K562 (cell line): ENCODE results near the gene RNF151. TPM values are rescaled to one million over a fixed set of nuclear protein-coding genes. Genes with fewer than 3 reads are reported as not detected.

Experiments used
- BDP1 ChIP-seq: IDR thresholded peaks from 3 replicates; pipeline ENCODE4 v1.6.1; 2011; ENCODE audit not compliant: insufficient read length, insufficient read depth
- DMBX1 ChIP-seq: fragments of 250-450 bp; sonication (Bioruptor Pico); IDR thresholded peaks from 2 replicates; pipeline ENCODE4 v1.8.0; 2022; ENCODE audit warnings: inconsistent platforms, mild to moderate bottlenecking, moderate library complexity, borderline replicate concordance
- FOXJ2 ChIP-seq: fragments of 200-800 bp; sonication (Bioruptor generic); IDR thresholded peaks from 2 replicates; pipeline ENCODE4 v1.6.1; 2016; ENCODE audit warnings: missing genetic modification characterization, missing compliant biosample characterization
- HMGN3 ChIP-seq: IDR thresholded peaks from 2 replicates; pipeline ENCODE4 v1.6.1; 2011; ENCODE audit warnings: borderline replicate concordance, low read depth, mild to moderate bottlenecking, mixed read lengths, low read length; ENCODE audit not compliant: insufficient read length; ENCODE audit errors: extremely low read depth
- IRF9 ChIP-seq: fragments of 450-650 bp; IDR thresholded peaks from 2 replicates; pipeline ENCODE4 v1.6.1; 2016; ENCODE audit warnings: missing biosample characterization, missing genetic modification characterization
- NCOA4 ChIP-seq: fragments of 450-650 bp; IDR thresholded peaks from 2 replicates; pipeline ENCODE4 v1.6.1; 2018; ENCODE audit warnings: mild to moderate bottlenecking; ENCODE audit not compliant: partially characterized antibody
- PPARD ChIP-seq: fragments of 250-450 bp; sonication (Bioruptor Pico); IDR thresholded peaks from 2 replicates; pipeline ENCODE4 v1.8.0; 2022; ENCODE audit warnings: inconsistent platforms, mild to moderate bottlenecking, moderate library complexity
- SAFB ChIP-seq: fragments of 200-400 bp; formaldehyde crosslinking; IDR thresholded peaks from 2 replicates; pipeline ENCODE4 v1.6.1; 2017; ENCODE audit warnings: low read depth, low read length, borderline replicate concordance
- SIRT6 ChIP-seq: IDR thresholded peaks from one replicate; pipeline ENCODE4 v1.6.1; 2012; ENCODE audit warnings: low read depth, mild to moderate bottlenecking, control low read depth, inconsistent platforms, low read length, moderate library complexity
- SMARCA5 ChIP-seq: fragments of 450-650 bp; IDR thresholded peaks from 2 replicates; pipeline ENCODE4 v1.6.1; 2016
- SMARCE1 ChIP-seq: fragments of 450-650 bp; IDR thresholded peaks from 2 replicates; pipeline ENCODE4 v1.7.1; 2016; ENCODE audit warnings: mild to moderate bottlenecking
- SREBF2 ChIP-seq: sonication (generic); formaldehyde crosslinking; IDR thresholded peaks from 2 replicates; pipeline ENCODE4 v1.4.0; 2020; ENCODE audit warnings: mild to moderate bottlenecking, missing genetic modification reagents
- STAT5A ChIP-seq: IDR thresholded peaks from 2 replicates; pipeline ENCODE4 v1.6.1; 2012; ENCODE audit warnings: low read length, inconsistent platforms, borderline replicate concordance
- TAF7 ChIP-seq: fragments of 450-650 bp; IDR thresholded peaks from 2 replicates; pipeline ENCODE4 v1.6.1; 2016; ENCODE audit warnings: missing genetic modification characterization, missing compliant biosample characterization
- TCF7 ChIP-seq: sonication (generic); IDR thresholded peaks from 2 replicates; pipeline ENCODE4 v1.6.1; 2016; ENCODE audit warnings: antibody characterized with exemption, borderline replicate concordance
- TEAD2 ChIP-seq: fragments of 450-650 bp; IDR thresholded peaks from 2 replicates; pipeline ENCODE4 v1.6.1; 2016; ENCODE audit warnings: missing genetic modification characterization, control low read depth, missing compliant biosample characterization
- TSC22D4 ChIP-seq: fragments of 450-650 bp; IDR thresholded peaks from 2 replicates; pipeline ENCODE4 v1.6.1; 2016; ENCODE audit warnings: missing genetic modification characterization, missing biosample characterization, control low read depth
- YBX1 ChIP-seq: fragments of 450-650 bp; IDR thresholded peaks from 2 replicates; pipeline ENCODE4 v1.7.1; 2016; ENCODE audit warnings: mild to moderate bottlenecking
- ZFP30 ChIP-seq: fragments of 250-450 bp; sonication (Bioruptor Pico); IDR thresholded peaks from 2 replicates; pipeline ENCODE4 v1.8.0; 2022; ENCODE audit warnings: moderate library complexity, mild to moderate bottlenecking, inconsistent platforms, borderline replicate concordance
- ZNF134 ChIP-seq: fragments of 250-450 bp; sonication (Bioruptor Pico); conservative IDR thresholded peaks from 2 replicates; pipeline ENCODE4 v1.4.0; 2020
- ZNF174 ChIP-seq: fragments of 250-450 bp; sonication (Bioruptor Pico); IDR thresholded peaks from 2 replicates; pipeline ENCODE4 v1.4.0; 2020; ENCODE audit warnings: mild to moderate bottlenecking
- ZNF609 ChIP-seq: sonication (generic); formaldehyde crosslinking; IDR thresholded peaks from 2 replicates; pipeline ENCODE4 v1.8.1; 2023; ENCODE audit warnings: missing genetic modification reagents, mild to moderate bottlenecking, borderline replicate concordance
- ZNF785 ChIP-seq: fragments of 250-450 bp; sonication (Bioruptor Pico); IDR thresholded peaks from 2 replicates; pipeline ENCODE4 v1.4.0; 2020; ENCODE audit warnings: mild to moderate bottlenecking
- ZZZ3 ChIP-seq: fragments of 450-650 bp; IDR thresholded peaks from 2 replicates; pipeline ENCODE4 v1.6.1; 2016; ENCODE audit warnings: antibody characterized with exemption, mild to moderate bottlenecking, moderate library complexity
- polyA plus RNA-seq, 8 experiments: library from polyadenylated mRNA; depleted of rRNA in 4 of 8; stranded (reverse) in 5 of 8; unstranded in 3 of 8; fragments of >200 nt; fragmentation: Nextera tagmentation in 2 of 8; fragmentation: Illumina TruSeq in 1 of 8; extraction: Ambion mirVana in 2 of 8; extraction: Trizol in 1 of 8; gene quantifications; 2 replicates each; pipeline versions ENCODE4 v1.2.1 to v1.2.3, GENCODE V29; 2011 to 2014; ENCODE audit warnings: inconsistent platforms in 1 of 8, missing spikeins in 1 of 8
- total RNA-seq, 7 experiments: library from RNA; depleted of rRNA in 6 of 7; stranded (reverse); fragments of >200 nt in 6 of 7; fragmentation: Illumina TruSeq in 2 of 7; extraction: Trizol in 2 of 7; gene quantifications; 2 replicates each; pipeline versions ENCODE4 v1.2.1 to v1.2.3, GENCODE V29; 2011 to 2021; ENCODE audit warnings: low replicate concordance in 1 of 7
- TF ChIP-seq, protein P1 (sequence below): IDR thresholded peaks from 2 replicates; pipeline ENCODE4 v1.6.1; 2011; ENCODE audit not compliant: insufficient read length; ENCODE audit errors: extremely low read depth

The RNF151 gene
- total and polyA plus RNA-seq, 9 of the 15 experiments (the other 6 are each of a cell fraction or from before 2014, with no cell fraction given), result not detected

- TF ChIP-seq, protein P1, sequence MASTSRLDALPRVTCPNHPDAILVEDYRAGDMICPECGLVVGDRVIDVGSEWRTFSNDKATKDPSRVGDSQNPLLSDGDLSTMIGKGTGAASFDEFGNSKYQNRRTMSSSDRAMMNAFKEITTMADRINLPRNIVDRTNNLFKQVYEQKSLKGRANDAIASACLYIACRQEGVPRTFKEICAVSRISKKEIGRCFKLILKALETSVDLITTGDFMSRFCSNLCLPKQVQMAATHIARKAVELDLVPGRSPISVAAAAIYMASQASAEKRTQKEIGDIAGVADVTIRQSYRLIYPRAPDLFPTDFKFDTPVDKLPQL, result no peak
- TF ChIP-seq TCF7, result no peak
- no peak for TF ChIP-seq ZNF134 (CRISPR knock-in tag)
- peak; percentile 89 for TF ChIP-seq SAFB
- peak; percentile 72; the same call in 1 of the 2 replicates for TF ChIP-seq ZZZ3
- TF ChIP-seq YBX1, result no peak
- TF ChIP-seq NCOA4, result no peak
- no peak for TF ChIP-seq TSC22D4 (tag)
- peak; percentile 59; the same call in 1 of the 2 replicates for TF ChIP-seq FOXJ2 (tag)
- no peak for TF ChIP-seq SIRT6
- no peak for TF ChIP-seq PPARD
- peak; percentile 38 for TF ChIP-seq HMGN3
- TF ChIP-seq TAF7 (tag), result no peak; the same call in 1 of the 2 replicates
- no peak for TF ChIP-seq ZNF785 (CRISPR knock-in tag)
- TF ChIP-seq ZFP30 (CRISPR knock-in tag), result no peak
- TF ChIP-seq STAT5A, result no peak; the same call in 1 of the 2 replicates
- TF ChIP-seq SMARCA5, result no peak
- TF ChIP-seq BDP1, result no peak
- no peak for TF ChIP-seq SREBF2 (CRISPR knock-in tag)
- no peak for TF ChIP-seq TEAD2 (tag)
- TF ChIP-seq ZNF609 (CRISPR knock-in tag), result no peak
- TF ChIP-seq DMBX1 (CRISPR knock-in tag), result peak; percentile 21; the same call in 1 of the 2 replicates
- no peak for TF ChIP-seq IRF9
- TF ChIP-seq SMARCE1, result no peak
- TF ChIP-seq ZNF174 (CRISPR knock-in tag), result no peak
Observed at GRCh38 chr16:2009791-2010510, 43.3 kb downstream of the RNF151 start, which contains the start of gene ZNF598 (continued).
